GM13976 (cell line): ENCODE data around the gene TCF4.

Experiments
- DNase-seq: peaks from one replicate; pipeline ENCODE4 v3.0.0; 2012; ENCODE audit warnings: low spot score
- in situ Hi-C: fragments of 300-500 bp; cut with MboI; formaldehyde crosslinking; loops from one replicate; pipeline ENCODE4 v1.12.0; 2022; ENCODE audit warnings: low sequenced_read_pairs, mixed read lengths, inconsistent platforms; ENCODE audit not compliant: unreplicated experiment
- TF ChIP-seq, protein P1 (sequence below): IDR thresholded peaks from 2 replicates; pipeline ENCODE4 v1.5.1; 2012; ENCODE audit warnings: borderline replicate concordance, mild to moderate bottlenecking; ENCODE audit not compliant: insufficient read depth; ENCODE audit errors: extremely low read depth, missing control alignments, control extremely low read depth

TCF4 gene

GRCh38 chr18:55265984-55266383, 322.0 kb downstream of the TCF4 start:
- TF ChIP-seq, protein P1, sequence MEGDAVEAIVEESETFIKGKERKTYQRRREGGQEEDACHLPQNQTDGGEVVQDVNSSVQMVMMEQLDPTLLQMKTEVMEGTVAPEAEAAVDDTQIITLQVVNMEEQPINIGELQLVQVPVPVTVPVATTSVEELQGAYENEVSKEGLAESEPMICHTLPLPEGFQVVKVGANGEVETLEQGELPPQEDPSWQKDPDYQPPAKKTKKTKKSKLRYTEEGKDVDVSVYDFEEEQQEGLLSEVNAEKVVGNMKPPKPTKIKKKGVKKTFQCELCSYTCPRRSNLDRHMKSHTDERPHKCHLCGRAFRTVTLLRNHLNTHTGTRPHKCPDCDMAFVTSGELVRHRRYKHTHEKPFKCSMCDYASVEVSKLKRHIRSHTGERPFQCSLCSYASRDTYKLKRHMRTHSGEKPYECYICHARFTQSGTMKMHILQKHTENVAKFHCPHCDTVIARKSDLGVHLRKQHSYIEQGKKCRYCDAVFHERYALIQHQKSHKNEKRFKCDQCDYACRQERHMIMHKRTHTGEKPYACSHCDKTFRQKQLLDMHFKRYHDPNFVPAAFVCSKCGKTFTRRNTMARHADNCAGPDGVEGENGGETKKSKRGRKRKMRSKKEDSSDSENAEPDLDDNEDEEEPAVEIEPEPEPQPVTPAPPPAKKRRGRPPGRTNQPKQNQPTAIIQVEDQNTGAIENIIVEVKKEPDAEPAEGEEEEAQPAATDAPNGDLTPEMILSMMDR: no peak
- DNase-seq: no peak
- in situ Hi-C loops: no loop called here

- no peak for DNase-seq
- in situ Hi-C loops: no loop called here
- TF ChIP-seq, protein P1: no peak
These were observed 322.8 kb downstream of the TCF4 start for GRCh38 chr18:55265130-55265675.

GRCh38 chr18:55264108-55264507, 323.9 kb downstream of the TCF4 start:
- in situ Hi-C loops: no loop called here
- no peak for DNase-seq
- TF ChIP-seq, protein P1: no peak

DNA sequence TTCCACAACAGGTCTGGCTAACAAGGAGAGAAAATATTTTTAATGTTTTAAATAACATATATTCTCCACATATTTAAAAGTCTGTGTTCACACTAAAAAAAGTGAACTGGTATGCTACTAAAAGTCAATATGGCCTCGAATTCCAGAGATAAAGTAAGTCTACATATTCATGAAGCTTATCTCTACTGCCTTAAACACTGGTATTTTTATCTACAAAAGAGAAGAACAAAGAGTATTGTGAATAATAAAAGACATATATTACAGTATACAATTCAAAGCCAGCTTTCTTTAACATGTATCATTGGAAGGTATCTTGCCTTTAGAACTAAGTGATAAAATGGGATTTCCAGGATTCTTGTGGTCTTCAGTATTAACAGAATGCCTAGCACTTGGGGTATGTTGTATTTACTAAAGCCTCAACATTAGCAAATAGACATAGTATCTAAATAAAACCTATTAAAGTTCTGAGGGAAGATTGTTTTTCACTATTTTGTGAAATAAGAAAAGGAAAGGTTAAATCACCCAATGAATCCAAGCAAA, 325.9 kb downstream of the TCF4 start:
- DNase-seq: no peak
- TF ChIP-seq, protein P1: no peak
- in situ Hi-C loops: no loop called here

DNA sequence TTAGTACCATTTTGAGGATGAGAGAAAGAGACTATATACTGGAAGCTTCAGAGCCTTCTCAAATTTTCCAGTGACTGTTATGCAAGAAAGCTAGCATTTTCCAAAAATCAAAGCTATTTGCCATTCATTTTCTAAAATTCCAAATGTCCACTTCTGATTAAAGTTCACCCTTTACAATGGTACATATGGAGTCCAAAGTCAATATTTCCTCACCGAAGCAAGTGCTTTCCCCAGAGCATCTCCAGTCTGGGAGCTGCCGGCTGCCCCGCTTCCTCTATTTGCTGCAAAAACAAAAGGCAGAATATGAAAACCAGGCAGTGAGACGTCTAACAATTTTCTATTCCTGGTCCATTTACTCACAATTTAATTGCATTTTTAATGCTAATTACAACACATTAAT, 326.7 kb downstream of the TCF4 start:
- no peak for DNase-seq
- TF ChIP-seq, protein P1: no peak
- in situ Hi-C loops: no loop called here

- TF ChIP-seq, protein P1: no peak
- in situ Hi-C loops: no loop called here
- DNase-seq: no peak
These were observed 329.9 kb downstream of the TCF4 start for GRCh38 chr18:55258088-55258487.
